ENCODE measurements around the gene AATK. TPM values are rescaled to one million over a fixed set of nuclear protein-coding genes. Genes with fewer than 3 reads are reported as not detected.
A peak's percentile ranks its signal among the peaks of the same experiment; 100 is the strongest.
"Not testable (repeated sequence)": the region's sequence is repeated elsewhere in the genome, so short reads cannot be mapped to it uniquely, and the experiment has no call there.

AATK gene
- total RNA-seq, 2 experiments from 2014 or later: 1.2 to 1.4 TPM

DNA sequence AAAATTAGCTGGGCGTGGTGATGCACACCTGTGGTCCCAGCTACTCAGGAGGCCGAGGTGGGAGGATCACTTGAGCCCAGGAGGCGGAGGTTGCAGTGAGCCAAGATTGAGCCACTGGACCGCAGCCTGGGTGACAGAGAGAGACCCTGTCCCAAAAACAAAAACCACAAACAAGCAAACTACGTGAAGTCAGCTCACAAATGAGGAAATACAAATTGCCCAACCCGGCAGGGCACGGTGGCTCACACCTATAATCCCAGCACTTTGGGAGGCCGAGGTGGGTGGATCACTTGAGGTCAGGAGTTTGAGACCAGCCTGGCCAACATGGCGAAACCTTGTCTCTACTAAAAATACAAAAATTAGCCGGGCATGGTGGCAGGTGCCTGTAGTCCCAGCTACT, 19.8 kb downstream of the AATK start:
- H3K36me3 Mint-ChIP-seq; H3K9me3 Mint-ChIP-seq; H3K27ac Mint-ChIP-seq; H3K4me1 Mint-ChIP-seq; POLR2A ChIA-PET; ATAC-seq (ENCODE audit: low read depth); DNase-seq; H3K27me3 Mint-ChIP-seq; H3K4me3 Mint-ChIP-seq: not testable (repeated sequence)

DNA sequence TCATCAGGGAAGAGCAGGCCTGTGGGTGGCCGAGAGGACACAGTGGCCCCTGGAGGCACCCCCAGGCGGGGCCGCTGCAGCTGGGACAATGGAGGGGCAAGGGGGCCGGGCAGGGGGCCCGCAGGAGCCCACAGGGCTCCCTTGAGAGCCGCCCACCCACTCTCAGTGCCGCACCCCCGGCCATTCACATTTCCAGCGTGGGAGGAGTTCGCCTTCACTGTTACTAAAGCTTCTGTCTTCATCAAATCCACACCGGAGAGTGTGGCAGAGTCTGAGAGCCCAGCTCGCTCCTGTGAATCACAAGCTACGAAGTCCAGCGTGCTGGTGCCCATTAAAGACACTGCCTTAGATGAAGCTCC, 21.6 kb downstream of the AATK start:
- ATAC-seq (ENCODE audit: low read depth) (no peak), DNase-seq (no peak)
- H3K27ac Mint-ChIP-seq: no peak overlapping the region
- POLR2A ChIA-PET: no interaction called here
- no peaks in the 10 kb centered on the region for H3K9me3 Mint-ChIP-seq
- H3K4me1 Mint-ChIP-seq: no peaks in the 10 kb centered on the region
- no peak overlapping the region for H3K4me3 Mint-ChIP-seq
- no peaks in the 10 kb centered on the region for H3K36me3 Mint-ChIP-seq
- H3K27me3 Mint-ChIP-seq: peaks cover 7% of the 10 kb centered on the region

DNA sequence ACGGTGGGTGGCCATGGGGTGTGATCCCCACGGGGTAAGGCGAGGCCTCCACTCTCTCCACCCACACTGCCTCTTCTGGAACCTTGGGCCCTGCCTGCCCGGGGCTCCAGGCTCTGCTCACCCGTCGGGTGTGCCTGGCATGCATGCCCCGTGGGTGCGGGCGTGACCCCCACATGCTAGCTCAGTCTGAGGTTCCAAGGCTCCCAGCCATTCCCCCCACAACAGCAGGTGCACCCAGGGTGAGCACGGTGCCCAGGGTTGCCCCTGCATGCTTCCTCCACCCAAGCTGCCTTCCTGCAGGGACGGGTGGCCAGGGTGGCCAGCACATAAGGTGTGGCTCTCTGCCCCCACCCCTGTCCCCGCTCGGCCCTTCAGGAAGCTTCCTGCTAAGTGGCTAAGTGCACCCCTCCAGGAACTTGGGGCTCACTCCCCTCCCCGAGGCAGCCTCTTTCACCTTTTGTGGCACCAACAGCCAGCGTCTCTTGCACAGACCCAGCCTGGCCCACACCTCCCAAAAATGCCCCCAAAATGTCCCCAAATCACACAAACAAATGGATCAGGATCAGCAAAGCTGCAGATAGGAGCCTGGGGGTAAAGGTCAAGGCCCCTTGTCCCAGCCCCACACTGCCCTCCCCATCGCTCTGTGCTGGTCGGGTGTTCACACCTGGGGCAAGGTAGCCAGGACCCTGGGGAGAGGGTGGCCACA, 22.2 kb downstream of the AATK start:
- DNase-seq (no peak), ATAC-seq (ENCODE audit: low read depth) (no peak)
- Mint-ChIP-seq H3K27ac (no peak overlapping the region), H3K27me3 (peaks cover 7% of the 10 kb centered on the region), H3K9me3 (no peaks in the 10 kb centered on the region), H3K4me3 (no peak overlapping the region), H3K36me3 (no peaks in the 10 kb centered on the region), H3K4me1 (no peaks in the 10 kb centered on the region)
- POLR2A ChIA-PET: no interaction called here

DNA sequence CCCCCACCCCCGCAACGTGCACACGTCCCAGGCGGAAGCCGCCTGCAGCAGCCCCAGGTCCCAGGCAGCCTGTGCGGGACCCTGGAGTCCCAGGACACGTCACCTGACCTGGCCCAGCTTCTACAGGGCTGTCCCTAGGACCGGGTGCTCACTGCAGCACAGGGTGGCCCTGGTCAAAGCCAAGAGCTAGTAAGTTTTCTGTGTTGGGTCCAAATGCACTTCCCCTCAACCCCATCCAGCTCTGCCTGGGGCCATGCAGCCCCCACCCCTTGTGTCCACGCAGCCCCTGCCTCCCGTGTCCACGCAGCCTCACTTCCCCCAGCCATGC, 22.9 kb downstream of the AATK start:
- Mint-ChIP-seq H3K4me3 (no peak overlapping the region), H3K27me3 (peaks cover 7% of the 10 kb centered on the region), H3K4me1 (no peaks in the 10 kb centered on the region), H3K36me3 (no peaks in the 10 kb centered on the region), H3K27ac (no peak overlapping the region), H3K9me3 (peaks cover 5% of the 10 kb centered on the region)
- no peak for ATAC-seq (ENCODE audit: low read depth)
- no peak for DNase-seq
- POLR2A ChIA-PET: no interaction called here

DNA sequence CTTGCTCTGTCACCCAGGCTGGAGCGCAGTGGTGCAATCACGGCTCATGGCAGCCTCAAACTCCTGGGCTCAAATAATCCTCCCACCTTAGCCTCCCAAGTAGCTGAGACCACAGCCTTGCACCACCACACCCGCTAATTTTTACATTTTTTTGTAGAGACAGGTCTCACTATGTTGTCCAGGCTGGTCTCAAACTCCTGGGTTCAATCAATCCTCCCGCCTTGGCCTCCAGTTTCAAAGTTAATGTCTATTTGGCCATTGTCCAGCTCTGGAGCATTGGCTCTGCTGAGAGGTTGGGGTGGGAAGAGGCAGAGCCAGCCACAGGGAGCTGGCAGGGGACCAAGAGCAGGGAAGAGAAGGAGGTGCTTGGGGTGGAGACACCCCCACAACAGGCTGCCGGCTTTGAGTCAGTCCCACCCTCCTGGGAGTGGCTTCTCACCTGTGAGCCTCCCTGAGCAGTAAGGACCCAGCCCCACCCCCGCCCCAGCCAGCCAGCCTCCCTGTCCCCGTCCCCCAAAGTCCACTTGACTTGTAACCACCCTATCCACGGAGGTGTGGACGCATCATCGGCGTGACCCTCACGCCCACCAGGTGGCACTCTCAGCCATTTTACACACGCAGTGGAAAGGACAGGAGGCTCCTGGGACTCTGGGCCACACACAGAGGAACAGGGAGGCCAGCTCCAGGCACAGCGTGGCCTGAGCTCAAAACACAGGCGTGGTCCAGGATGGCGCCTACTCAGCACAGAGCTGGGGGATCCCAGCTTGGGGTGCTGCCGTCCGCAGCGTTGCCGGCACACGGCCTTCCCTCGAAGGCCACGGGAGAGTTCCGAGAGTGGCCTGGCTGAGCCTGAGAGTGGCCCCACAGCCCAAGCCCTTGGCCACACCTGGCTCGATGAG, 23.5 kb downstream of the AATK start:
- Mint-ChIP-seq H3K27ac (no peak overlapping the region), H3K9me3 (peaks cover 11% of the 10 kb centered on the region), H3K36me3 (no peaks in the 10 kb centered on the region)

DNA sequence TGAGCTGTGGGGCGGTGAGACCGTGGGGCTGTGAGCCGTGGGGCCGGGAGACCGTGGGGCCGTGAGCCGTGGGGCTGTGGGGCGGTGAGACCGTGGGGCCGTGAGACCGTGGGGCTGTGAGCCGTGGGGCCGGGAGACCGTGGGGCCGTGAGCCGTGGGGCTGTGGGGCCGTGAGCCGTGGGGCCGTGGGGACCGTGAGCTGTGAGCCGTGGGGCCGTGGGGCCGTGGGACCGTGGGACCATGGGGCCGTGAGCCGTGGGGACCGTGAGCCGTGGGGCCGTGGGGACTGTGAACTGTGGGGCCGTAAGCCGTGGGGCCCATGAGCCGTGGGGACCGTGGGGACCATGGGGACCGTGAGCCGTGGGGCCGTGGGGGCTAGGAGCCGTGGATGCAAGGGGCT, 25.3 kb downstream of the AATK start:
- no peak overlapping the region for H3K27ac Mint-ChIP-seq
- peaks cover 4% of the 10 kb centered on the region for H3K27me3 Mint-ChIP-seq
- peaks cover 12% of the 10 kb centered on the region for H3K9me3 Mint-ChIP-seq
- POLR2A ChIA-PET: no interaction called here
- no peaks in the 10 kb centered on the region for H3K36me3 Mint-ChIP-seq
- DNase-seq (no peak), ATAC-seq (ENCODE audit: low read depth) (no peak)
- H3K4me1 Mint-ChIP-seq: no peaks in the 10 kb centered on the region
- H3K4me3 Mint-ChIP-seq: no peak overlapping the region

More for the DNA sequence above, 23.5 kb downstream of the AATK start:
- POLR2A ChIA-PET: no interaction called here
- Mint-ChIP-seq H3K27me3 (peaks cover 7% of the 10 kb centered on the region), H3K4me3 (no peak overlapping the region), H3K4me1 (no peaks in the 10 kb centered on the region)
- DNase-seq: peak; percentile 79
- ATAC-seq (ENCODE audit: low read depth): peak; percentile 88

DNA sequence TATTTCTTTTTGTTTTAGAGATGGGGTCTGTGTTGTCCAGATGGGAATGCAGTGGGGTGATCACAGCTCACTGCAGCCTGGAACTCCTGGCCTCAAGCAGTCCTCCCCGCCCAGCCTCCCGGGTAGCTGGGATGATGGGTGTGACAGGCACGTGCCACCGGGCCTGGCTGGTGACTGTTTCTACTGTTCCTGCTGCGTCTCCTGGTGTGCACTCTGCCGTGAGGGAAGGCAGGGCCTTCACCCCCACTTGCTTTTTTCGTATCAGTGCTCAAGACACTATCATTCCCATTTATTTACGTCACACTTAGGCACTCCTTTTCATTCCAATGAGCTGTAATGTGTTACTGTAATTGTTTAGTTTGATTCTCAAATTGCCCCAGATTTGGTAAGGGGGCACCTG, 26.0 kb downstream of the AATK start:
- no peaks in the 10 kb centered on the region for H3K36me3 Mint-ChIP-seq
- POLR2A ChIA-PET: no interaction called here
- H3K9me3 Mint-ChIP-seq: peaks cover 12% of the 10 kb centered on the region
- no peak overlapping the region for H3K27ac Mint-ChIP-seq
- H3K27me3 Mint-ChIP-seq: peaks cover 2% of the 10 kb centered on the region
- no peaks in the 10 kb centered on the region for H3K4me1 Mint-ChIP-seq
- H3K4me3 Mint-ChIP-seq: no peak overlapping the region
- DNase-seq (no peak), ATAC-seq (ENCODE audit: low read depth) (no peak)

DNA sequence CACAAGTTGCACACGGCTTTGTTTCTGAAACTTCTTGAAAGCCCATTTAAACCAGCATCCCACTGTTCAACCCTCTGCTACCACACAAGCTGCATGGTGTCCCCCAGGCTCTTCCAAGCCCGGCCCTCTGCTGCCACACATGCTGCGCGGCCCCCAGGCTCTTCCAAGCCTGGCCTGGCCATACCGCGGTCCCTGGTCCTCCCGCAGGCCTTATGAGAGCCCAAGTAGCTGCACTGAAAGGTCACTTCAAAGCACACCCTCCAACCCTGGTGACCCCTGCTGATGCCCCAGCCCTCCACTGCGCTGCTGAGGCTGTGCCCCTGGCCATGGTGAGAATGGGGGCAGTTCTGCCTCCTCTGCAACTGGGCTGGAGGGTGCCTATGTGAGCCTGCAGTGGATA, 26.6 kb downstream of the AATK start:
- no peak for ATAC-seq (ENCODE audit: low read depth)
- no peak overlapping the region for H3K27ac Mint-ChIP-seq
- POLR2A ChIA-PET: no interaction called here
- no peaks in the 10 kb centered on the region for H3K4me1 Mint-ChIP-seq
- peaks cover 2% of the 10 kb centered on the region for H3K27me3 Mint-ChIP-seq
- H3K36me3 Mint-ChIP-seq: no peaks in the 10 kb centered on the region
- no peak for DNase-seq
- H3K4me3 Mint-ChIP-seq: no peak overlapping the region
- H3K9me3 Mint-ChIP-seq: peaks cover 12% of the 10 kb centered on the region

DNA sequence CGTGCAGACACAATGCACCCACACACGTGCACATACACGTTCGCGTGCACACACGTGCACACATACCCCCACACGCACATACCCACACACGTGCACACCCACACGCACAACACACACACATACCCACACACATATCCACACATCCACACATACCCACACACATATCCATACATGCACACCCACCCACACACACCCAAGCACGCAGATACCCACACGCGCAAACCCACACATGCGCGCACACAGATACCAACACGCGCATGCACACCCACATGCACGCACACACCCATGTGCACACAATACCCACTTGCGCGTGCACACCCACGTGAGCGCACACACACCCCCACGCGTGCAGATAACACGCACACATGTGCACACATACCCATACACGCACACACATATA, 27.5 kb downstream of the AATK start:
- H3K4me3 Mint-ChIP-seq: no peak overlapping the region
- no peaks in the 10 kb centered on the region for H3K4me1 Mint-ChIP-seq
- POLR2A ChIA-PET: no interaction called here
- peaks cover 2% of the 10 kb centered on the region for H3K27me3 Mint-ChIP-seq
- peaks cover 12% of the 10 kb centered on the region for H3K9me3 Mint-ChIP-seq
- H3K27ac Mint-ChIP-seq: no peak overlapping the region
- ATAC-seq (ENCODE audit: low read depth): no peak
- DNase-seq: no peak
- no peaks in the 10 kb centered on the region for H3K36me3 Mint-ChIP-seq

DNA sequence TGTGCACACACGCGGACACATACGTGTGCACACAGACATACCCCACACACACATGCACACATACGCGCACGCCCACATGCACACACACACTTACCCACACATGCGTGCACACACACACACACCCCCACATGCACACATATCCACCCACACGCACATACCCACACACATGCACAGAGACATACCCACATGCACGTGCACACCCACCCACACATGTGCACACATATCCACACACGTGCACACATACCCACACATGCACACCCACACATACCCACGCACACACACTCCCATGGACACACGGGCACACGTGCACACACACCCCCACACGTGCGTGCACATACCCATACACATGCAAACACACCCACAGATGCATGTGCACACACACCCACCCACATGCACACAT, 27.9 kb downstream of the AATK start:
- ATAC-seq (ENCODE audit: low read depth) (no peak), DNase-seq (no peak)
- Mint-ChIP-seq H3K36me3 (no peaks in the 10 kb centered on the region), H3K4me1 (no peaks in the 10 kb centered on the region), H3K9me3 (peaks cover 12% of the 10 kb centered on the region), H3K27ac (no peak overlapping the region), H3K27me3 (peaks cover 2% of the 10 kb centered on the region), H3K4me3 (no peak overlapping the region)
- POLR2A ChIA-PET: no interaction called here

DNA sequence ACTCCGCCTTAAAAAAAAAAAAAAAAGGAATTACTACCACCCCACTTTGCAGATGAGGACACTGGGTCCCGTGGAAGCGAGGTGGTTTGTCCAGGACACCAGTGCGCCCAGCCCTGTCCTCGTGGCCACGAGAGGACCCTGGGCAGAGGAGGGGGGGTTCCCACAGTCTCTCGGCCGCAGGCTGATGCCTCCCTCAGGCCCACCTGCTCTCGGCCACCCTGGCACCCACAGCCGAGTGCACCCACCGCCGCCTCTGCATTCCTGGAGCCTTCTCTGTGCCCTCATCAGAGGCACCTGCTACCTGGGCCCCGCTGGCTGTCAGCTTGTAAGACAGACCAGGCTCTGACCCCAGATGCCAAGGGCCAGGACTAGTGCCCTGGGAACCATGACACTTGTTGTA, 28.8 kb downstream of the AATK start:
- H3K4me3 Mint-ChIP-seq: no peak overlapping the region
- H3K36me3 Mint-ChIP-seq: no peaks in the 10 kb centered on the region
- POLR2A ChIA-PET: no interaction called here
- DNase-seq: no peak
- no peak for ATAC-seq (ENCODE audit: low read depth)
- peaks cover 12% of the 10 kb centered on the region for H3K9me3 Mint-ChIP-seq
- H3K27ac Mint-ChIP-seq: no peak overlapping the region
- peaks cover 2% of the 10 kb centered on the region for H3K27me3 Mint-ChIP-seq
- H3K4me1 Mint-ChIP-seq: no peaks in the 10 kb centered on the region

DNA sequence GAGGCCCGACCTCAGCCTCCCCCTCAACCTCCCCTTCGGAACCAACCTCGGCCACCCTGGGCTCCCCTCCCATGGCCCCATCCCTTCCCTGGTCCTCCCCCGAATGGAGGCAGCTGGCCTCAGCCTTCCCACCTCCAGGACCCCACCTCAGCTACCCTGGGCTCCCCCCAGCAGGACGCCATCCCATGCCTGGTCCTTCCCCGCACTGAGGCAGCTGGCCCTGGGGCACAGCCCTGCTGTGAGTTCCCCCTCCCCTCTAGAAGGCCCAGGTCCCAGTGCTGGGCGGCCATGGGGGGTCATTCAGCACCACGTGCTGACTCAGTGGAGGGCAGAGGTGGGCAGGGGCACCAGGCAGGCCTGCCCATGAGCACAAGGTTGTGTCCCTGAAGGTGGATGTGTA, 29.7 kb downstream of the AATK start:
- POLR2A ChIA-PET: no interaction called here
- no peak for DNase-seq
- no peak overlapping the region for H3K4me3 Mint-ChIP-seq
- H3K9me3 Mint-ChIP-seq: peaks cover 12% of the 10 kb centered on the region
- H3K27ac Mint-ChIP-seq: no peak overlapping the region
- no peak for ATAC-seq (ENCODE audit: low read depth)
- no peaks in the 10 kb centered on the region for H3K27me3 Mint-ChIP-seq
- H3K4me1 Mint-ChIP-seq: no peaks in the 10 kb centered on the region
- no peaks in the 10 kb centered on the region for H3K36me3 Mint-ChIP-seq

DNA sequence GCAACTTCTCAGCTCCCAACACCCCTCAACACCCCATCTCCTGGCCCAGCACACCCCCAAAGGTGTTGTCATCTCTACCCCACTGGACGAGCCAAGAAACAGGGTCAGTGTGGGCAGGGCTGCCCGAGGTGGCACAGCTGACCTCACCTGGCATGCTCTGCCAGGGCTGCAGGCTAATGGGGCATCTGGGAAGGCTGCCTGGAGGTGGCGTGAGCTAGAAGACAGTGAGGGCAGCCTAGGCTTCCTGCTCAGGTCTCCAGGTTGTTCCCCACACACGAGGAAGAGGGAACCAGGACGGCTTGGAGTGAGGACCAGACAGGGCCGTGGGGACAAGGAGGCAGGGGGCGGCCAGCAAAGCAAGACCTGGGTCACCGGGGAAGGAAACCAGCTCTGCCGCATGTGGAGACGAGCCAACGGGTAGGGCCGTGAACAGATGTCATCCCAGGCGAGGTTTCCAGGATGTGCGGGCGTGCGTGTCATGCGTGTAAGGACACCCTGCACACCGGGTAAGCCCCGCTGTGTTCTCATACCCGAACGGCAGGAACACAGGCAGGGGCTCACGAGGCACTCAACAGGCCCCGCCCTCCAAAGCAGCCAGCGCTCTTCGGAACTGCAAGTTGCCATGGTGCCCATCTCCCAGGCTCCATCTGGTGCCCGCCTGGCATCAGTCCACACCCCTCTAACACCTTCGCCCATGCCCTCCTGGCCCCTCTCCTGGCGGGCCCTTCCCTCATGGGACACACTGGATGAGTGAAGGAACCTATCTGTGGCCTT, 30.3 kb downstream of the AATK start:
- H3K4me1 Mint-ChIP-seq: no peaks in the 10 kb centered on the region
- H3K27ac Mint-ChIP-seq: no peak overlapping the region
- peaks cover 12% of the 10 kb centered on the region for H3K9me3 Mint-ChIP-seq
- POLR2A ChIA-PET: no interaction called here
- ATAC-seq (ENCODE audit: low read depth) (no peak), DNase-seq (no peak)
- H3K36me3 Mint-ChIP-seq: no peaks in the 10 kb centered on the region
- H3K4me3 Mint-ChIP-seq: no peak overlapping the region
- H3K27me3 Mint-ChIP-seq: no peaks in the 10 kb centered on the region
